Activated CD4-positive, alpha-beta memory T cell treated with anti-CD3 and anti-CD28 coated beads, Interleukin-2, amount 10 ng/mL, durations not matched to agents 7 days and 5 days (primary cell): ENCODE data around the gene IRF4. TPM values are rescaled to one million over a fixed set of nuclear protein-coding genes. Genes with fewer than 3 reads are reported as not detected.

ENCODE experiments used
- CTCF ChIA-PET: fragments of 350-600 bp; sonication (Branson Sonifier 250); formaldehyde crosslinking; loops from one replicate; lab custom pipeline; 2021; ENCODE audit warnings: antibody characterized with exemption, inconsistent platforms; lab: Charles Lee
- POLR2A ChIA-PET: fragments of 350-600 bp; sonication (Branson Sonifier 250); formaldehyde crosslinking; loops from one replicate; lab custom pipeline; 2021; ENCODE audit warnings: antibody characterized with exemption; lab: Charles Lee
- DNase-seq: peaks from one replicate; pipeline ENCODE4 v3.0.0-alpha.2; 2020
- H3K27ac Mint-ChIP-seq: one replicate; pipeline ENCODE4 v1.8.0; 2021; ENCODE audit warnings: mild to moderate bottlenecking, mixed read lengths
- H3K27me3 Mint-ChIP-seq: one replicate; pipeline ENCODE4 v1.8.0; 2021; ENCODE audit warnings: mixed read lengths
- H3K36me3 Mint-ChIP-seq: one replicate; pipeline ENCODE4 v1.8.0; 2021; ENCODE audit warnings: low read depth, mixed read lengths
- H3K4me1 Mint-ChIP-seq: one replicate; pipeline ENCODE4 v1.8.0; 2021; ENCODE audit warnings: mixed read lengths
- H3K4me3 Mint-ChIP-seq: one replicate; pipeline ENCODE4 v1.8.0; 2021; ENCODE audit warnings: mild to moderate bottlenecking, mixed read lengths
- H3K9me3 Mint-ChIP-seq: one replicate; pipeline ENCODE4 v1.8.0; 2021; ENCODE audit warnings: mixed read lengths
- total RNA-seq, 2 experiments: library from RNA; stranded (reverse); gene quantifications; one replicate each; pipeline ENCODE4 v1.2.3, GENCODE V29; 2021

The IRF4 gene
- total RNA-seq, 2 experiments from 2014 or later = 171 to 178 TPM

- Mint-ChIP-seq H3K27me3 (no peaks in the 10 kb centered on the region), H3K27ac (no peak overlapping the region), H3K4me1 (peaks cover 61% of the 10 kb centered on the region), H3K9me3 (peaks cover 2% of the 10 kb centered on the region), H3K4me3 (no peak overlapping the region), H3K36me3 (peaks cover 3% of the 10 kb centered on the region)
- ChIA-PET POLR2A (no interaction called here), CTCF (interaction anchor here (0.9 kb wide), 1 partner anchor 18 kb away, joined by 3 read pairs; no protein-coding TSS in a partner anchor)
- no peak for DNase-seq
Observed at GRCh38 chr6:428047-428603, 36.6 kb downstream of the IRF4 start.

GRCh38 chr6:429515-430121 lies 38.1 kb downstream of the IRF4 start:
- Mint-ChIP-seq H3K4me3 (no peak overlapping the region), H3K27me3 (no peaks in the 10 kb centered on the region), H3K9me3 (peaks cover 2% of the 10 kb centered on the region), H3K36me3 (peaks cover 3% of the 10 kb centered on the region), H3K27ac (peak overlapping the region; percentile 5), H3K4me1 (peaks cover 67% of the 10 kb centered on the region)
- POLR2A ChIA-PET = no interaction called here
- CTCF ChIA-PET = no interaction called here
- DNase-seq = no peak

GRCh38 chr6:431504-431903 lies 40.0 kb downstream of the IRF4 start:
- DNase-seq = no peak
- ChIA-PET CTCF (interaction anchor here (0.8 to 1.5 kb wide), 9 partner anchors 14 to 1093 kb away, joined by 3 to 12 read pairs (median 4); no protein-coding TSS in a partner anchor), POLR2A (interaction anchor here (0.7 to 2.6 kb wide), 19 partner anchors 9 to 277 kb away, joined by 3 to 33 read pairs (median 5); no protein-coding TSS in a partner anchor)
- H3K36me3 Mint-ChIP-seq = peaks cover 3% of the 10 kb centered on the region
- no peaks in the 10 kb centered on the region for H3K27me3 Mint-ChIP-seq
- H3K9me3 Mint-ChIP-seq = no peaks in the 10 kb centered on the region
- peaks cover 75% of the 10 kb centered on the region for H3K4me1 Mint-ChIP-seq
- H3K4me3 Mint-ChIP-seq = no peak overlapping the region
- H3K27ac Mint-ChIP-seq = peak overlapping the region; percentile 2

GRCh38 chr6:431986-432385 lies 40.4 kb downstream of the IRF4 start:
- DNase-seq = peak; percentile 83
- Mint-ChIP-seq H3K4me1 (peaks cover 77% of the 10 kb centered on the region), H3K27ac (peak overlapping the region; percentile 63), H3K4me3 (peak overlapping the region; percentile 3), H3K9me3 (no peaks in the 10 kb centered on the region), H3K27me3 (no peaks in the 10 kb centered on the region), H3K36me3 (peaks cover 3% of the 10 kb centered on the region)
- CTCF ChIA-PET = interaction anchor here (0.8 to 1.5 kb wide), 9 partner anchors 14 to 1092 kb away, joined by 3 to 12 read pairs (median 4); no protein-coding TSS in a partner anchor
- POLR2A ChIA-PET = interaction anchor here (0.6 to 2.6 kb wide), 21 partner anchors 9 to 278 kb away, joined by 3 to 33 read pairs (median 4); no protein-coding TSS in a partner anchor

GRCh38 chr6:434051-434705 lies 42.6 kb downstream of the IRF4 start:
- ChIA-PET POLR2A (interaction anchor here (1.1 to 4.0 kb wide), 11 partner anchors 11 to 209 kb away, joined by 3 to 56 read pairs (median 5); partner anchors contain the start of gene IRF4), CTCF (interaction anchor here (0.9 to 2.1 kb wide), 8 partner anchors 11 to 245 kb away, joined by 3 to 6 read pairs (median 4); no protein-coding TSS in a partner anchor)
- no peak for DNase-seq
- Mint-ChIP-seq H3K4me1 (peaks cover 64% of the 10 kb centered on the region), H3K36me3 (peaks cover 3% of the 10 kb centered on the region), H3K27ac (peak overlapping the region; percentile 84), H3K4me3 (peak overlapping the region; percentile 62), H3K9me3 (no peaks in the 10 kb centered on the region), H3K27me3 (peaks cover 11% of the 10 kb centered on the region)

- H3K27me3 Mint-ChIP-seq = peaks cover 12% of the 10 kb centered on the region
- H3K27ac Mint-ChIP-seq = no peak overlapping the region
- no peak overlapping the region for H3K4me3 Mint-ChIP-seq
- ChIA-PET CTCF (interaction anchor here (0.9 to 2.1 kb wide), 7 partner anchors 9 to 276 kb away, joined by 3 to 6 read pairs (median 4); no protein-coding TSS in a partner anchor), POLR2A (interaction anchor here (1.1 to 4.0 kb wide), 6 partner anchors 10 to 115 kb away, joined by 3 to 56 read pairs (median 6); partner anchors contain the start of gene IRF4)
- no peaks in the 10 kb centered on the region for H3K9me3 Mint-ChIP-seq
- DNase-seq = peak; percentile 15
- H3K36me3 Mint-ChIP-seq = peaks cover 3% of the 10 kb centered on the region
- peaks cover 50% of the 10 kb centered on the region for H3K4me1 Mint-ChIP-seq
Observed at GRCh38 chr6:435441-436307, 44.1 kb downstream of the IRF4 start.

GRCh38 chr6:436308-437036 lies 44.9 kb downstream of the IRF4 start:
- POLR2A ChIA-PET = interaction anchor here (1.1 to 4.0 kb wide), 2 partner anchors 9 to 31 kb away, joined by 3 to 56 read pairs; no protein-coding TSS in a partner anchor
- H3K36me3 Mint-ChIP-seq = peaks cover 1% of the 10 kb centered on the region

GRCh38 chr6:437037-437392 lies 45.5 kb downstream of the IRF4 start:
- DNase-seq = peak; percentile 5
- CTCF ChIA-PET = no interaction called here
- POLR2A ChIA-PET = interaction anchor here (4.0 kb wide), 1 partner anchor 8 kb away, joined by 56 read pairs; no protein-coding TSS in a partner anchor
- peaks cover 16% of the 10 kb centered on the region for H3K27me3 Mint-ChIP-seq
- peaks cover 38% of the 10 kb centered on the region for H3K4me1 Mint-ChIP-seq
- no peaks in the 10 kb centered on the region for H3K9me3 Mint-ChIP-seq
- H3K4me3 Mint-ChIP-seq = no peak overlapping the region
- no peaks in the 10 kb centered on the region for H3K36me3 Mint-ChIP-seq
- no peak overlapping the region for H3K27ac Mint-ChIP-seq

More at GRCh38 chr6:436308-437036, 44.9 kb downstream of the IRF4 start:
- Mint-ChIP-seq H3K27ac (no peak overlapping the region), H3K4me1 (peaks cover 44% of the 10 kb centered on the region), H3K9me3 (no peaks in the 10 kb centered on the region), H3K27me3 (peaks cover 15% of the 10 kb centered on the region), H3K4me3 (no peak overlapping the region)
- peak; percentile 15 for DNase-seq
- CTCF ChIA-PET = no interaction called here

- peaks cover 27% of the 10 kb centered on the region for H3K4me1 Mint-ChIP-seq
- H3K27ac Mint-ChIP-seq = no peak overlapping the region
- no peak overlapping the region for H3K4me3 Mint-ChIP-seq
- ChIA-PET POLR2A (no interaction called here), CTCF (no interaction called here)
- H3K36me3 Mint-ChIP-seq = no peaks in the 10 kb centered on the region
- no peaks in the 10 kb centered on the region for H3K9me3 Mint-ChIP-seq
- DNase-seq = peak; percentile 11
- H3K27me3 Mint-ChIP-seq = peaks cover 21% of the 10 kb centered on the region
Observed at GRCh38 chr6:438634-439170, 47.1 kb downstream of the IRF4 start.

- no peaks in the 10 kb centered on the region for H3K36me3 Mint-ChIP-seq
- peaks cover 25% of the 10 kb centered on the region for H3K27me3 Mint-ChIP-seq
- H3K9me3 Mint-ChIP-seq = no peaks in the 10 kb centered on the region
- CTCF ChIA-PET = no interaction called here
- POLR2A ChIA-PET = no interaction called here
- DNase-seq = peak; percentile 16
- peaks cover 28% of the 10 kb centered on the region for H3K4me1 Mint-ChIP-seq
- no peak overlapping the region for H3K27ac Mint-ChIP-seq
- no peak overlapping the region for H3K4me3 Mint-ChIP-seq
Observed at GRCh38 chr6:439641-440167, 48.2 kb downstream of the IRF4 start.

GRCh38 chr6:441126-441920 lies 49.8 kb downstream of the IRF4 start:
- Mint-ChIP-seq H3K36me3 (no peaks in the 10 kb centered on the region), H3K9me3 (no peaks in the 10 kb centered on the region), H3K4me3 (no peak overlapping the region), H3K27me3 (peaks cover 25% of the 10 kb centered on the region), H3K27ac (no peak overlapping the region), H3K4me1 (peaks cover 34% of the 10 kb centered on the region)
- DNase-seq = no peak
- ChIA-PET POLR2A (no interaction called here), CTCF (no interaction called here)
